Osteocyte (in vitro differentiated cells): ENCODE measurements around the gene MROH7. TPM values are rescaled to one million over a fixed set of nuclear protein-coding genes. Genes with fewer than 3 reads are reported as not detected.

Experiments used
- DNase-seq: peaks from one replicate; pipeline ENCODE4 v3.0.0; 2021; ENCODE audit warnings: mixed read lengths; ENCODE audit not compliant: unreplicated experiment; ENCODE audit errors: extremely low spot score
- H3K27ac Mint-ChIP-seq: one replicate; pipeline ENCODE4 v1.8.0; 2021; ENCODE audit warnings: mild to moderate bottlenecking, mixed read lengths; ENCODE audit not compliant: unreplicated experiment
- H3K27me3 Mint-ChIP-seq: one replicate; pipeline ENCODE4 v1.8.0; 2021; ENCODE audit warnings: mixed read lengths; ENCODE audit not compliant: unreplicated experiment
- H3K36me3 Mint-ChIP-seq: one replicate; pipeline ENCODE4 v1.8.0; 2021; ENCODE audit warnings: mixed read lengths; ENCODE audit not compliant: unreplicated experiment
- H3K4me1 Mint-ChIP-seq: one replicate; pipeline ENCODE4 v1.8.0; 2021; ENCODE audit warnings: mixed read lengths; ENCODE audit not compliant: unreplicated experiment
- H3K4me3 Mint-ChIP-seq: one replicate; pipeline ENCODE4 v1.8.0; 2021; ENCODE audit warnings: mild to moderate bottlenecking, moderate library complexity, mixed read lengths; ENCODE audit not compliant: unreplicated experiment
- H3K9me3 Mint-ChIP-seq: one replicate; pipeline ENCODE4 v1.8.0; 2021; ENCODE audit warnings: mixed read lengths; ENCODE audit not compliant: unreplicated experiment
- CTCF ChIP-seq: fragments of 200-600 bp; sonication (generic); IDR thresholded peaks from 2 replicates; pipeline ENCODE4 v1.5.0; 2021; ENCODE audit warnings: antibody characterized with exemption, mild to moderate bottlenecking, moderate library complexity
- total RNA-seq: library from RNA; stranded (reverse); gene quantifications from 2 replicates; pipeline ENCODE4 v1.2.1, GENCODE V29; 2021

The MROH7 gene
- total RNA-seq, 1 donor from 2014 or later = 0.11 TPM

- no peak for DNase-seq
- TF ChIP-seq CTCF = no peak
- Mint-ChIP-seq H3K36me3 (peaks cover 3% of the 10 kb centered on the region), H3K4me3 (no peak overlapping the region), H3K9me3 (no peaks in the 10 kb centered on the region), H3K4me1 (no peaks in the 10 kb centered on the region), H3K27me3 (peaks cover 3% of the 10 kb centered on the region), H3K27ac (no peak overlapping the region)
Measured at GRCh38 chr1:54751426-54751825, 109.8 kb downstream of the MROH7 start.

- no peak for DNase-seq
- no peaks in the 10 kb centered on the region for H3K9me3 Mint-ChIP-seq
- no peaks in the 10 kb centered on the region for H3K27me3 Mint-ChIP-seq
- no peak overlapping the region for H3K4me3 Mint-ChIP-seq
- H3K36me3 Mint-ChIP-seq = peaks cover 8% of the 10 kb centered on the region
- no peak for TF ChIP-seq CTCF
- no peak overlapping the region for H3K27ac Mint-ChIP-seq
- H3K4me1 Mint-ChIP-seq = no peaks in the 10 kb centered on the region
Measured at GRCh38 chr1:54754045-54754444, 112.5 kb downstream of the MROH7 start.

GRCh38 chr1:54754486-54755285 lies 113.1 kb downstream of the MROH7 start:
- Mint-ChIP-seq H3K4me1 (no peaks in the 10 kb centered on the region), H3K4me3 (no peak overlapping the region), H3K36me3 (peaks cover 8% of the 10 kb centered on the region), H3K27ac (no peak overlapping the region), H3K27me3 (no peaks in the 10 kb centered on the region), H3K9me3 (no peaks in the 10 kb centered on the region)
- no peak for TF ChIP-seq CTCF
- no peak for DNase-seq

GRCh38 chr1:54757833-54758232 lies 116.2 kb downstream of the MROH7 start:
- no peaks in the 10 kb centered on the region for H3K9me3 Mint-ChIP-seq
- H3K4me3 Mint-ChIP-seq = no peak overlapping the region
- DNase-seq = no peak
- no peak overlapping the region for H3K27ac Mint-ChIP-seq
- H3K27me3 Mint-ChIP-seq = no peaks in the 10 kb centered on the region
- H3K36me3 Mint-ChIP-seq = peaks cover 8% of the 10 kb centered on the region
- no peak for TF ChIP-seq CTCF
- H3K4me1 Mint-ChIP-seq = no peaks in the 10 kb centered on the region

- Mint-ChIP-seq H3K4me1 (peaks cover 8% of the 10 kb centered on the region), H3K36me3 (peaks cover 8% of the 10 kb centered on the region), H3K27me3 (no peaks in the 10 kb centered on the region), H3K27ac (no peak overlapping the region), H3K4me3 (no peak overlapping the region), H3K9me3 (no peaks in the 10 kb centered on the region)
- DNase-seq = no peak
- TF ChIP-seq CTCF = no peak
Measured at GRCh38 chr1:54758678-54759348, 117.2 kb downstream of the MROH7 start.
